Caki2 (cell line): ENCODE data around the gene TRAPPC8. TPM values are rescaled to one million over a fixed set of nuclear protein-coding genes. Genes with fewer than 3 reads are reported as not detected.
"Not testable (repeated sequence)": the region's sequence is repeated elsewhere in the genome, so short reads cannot be mapped to it uniquely, and the experiment has no call there.

Experiments used
- DNase-seq: peaks from one replicate; pipeline ENCODE4 v3.0.0-alpha.2; 2015; ENCODE audit warnings: low read depth
- in situ Hi-C: cut with HindIII; loops from 2 replicates; pipeline ENCODE4 v1.10.0; 2016; ENCODE audit warnings: low sequenced_read_pairs, low pct_unique_long_range_greater_than_20kb, mixed read lengths
- total RNA-seq: library from RNA; depleted of rRNA; stranded (reverse); fragments of >200 nt; shearing (Covaris generic); gene quantifications from 2 replicates; pipeline ENCODE4 v1.2.3, GENCODE V29; 2014; ENCODE audit warnings: low replicate concordance

The TRAPPC8 gene
- total RNA-seq, 1 experiment from 2014 or later = 18.0 TPM

DNA sequence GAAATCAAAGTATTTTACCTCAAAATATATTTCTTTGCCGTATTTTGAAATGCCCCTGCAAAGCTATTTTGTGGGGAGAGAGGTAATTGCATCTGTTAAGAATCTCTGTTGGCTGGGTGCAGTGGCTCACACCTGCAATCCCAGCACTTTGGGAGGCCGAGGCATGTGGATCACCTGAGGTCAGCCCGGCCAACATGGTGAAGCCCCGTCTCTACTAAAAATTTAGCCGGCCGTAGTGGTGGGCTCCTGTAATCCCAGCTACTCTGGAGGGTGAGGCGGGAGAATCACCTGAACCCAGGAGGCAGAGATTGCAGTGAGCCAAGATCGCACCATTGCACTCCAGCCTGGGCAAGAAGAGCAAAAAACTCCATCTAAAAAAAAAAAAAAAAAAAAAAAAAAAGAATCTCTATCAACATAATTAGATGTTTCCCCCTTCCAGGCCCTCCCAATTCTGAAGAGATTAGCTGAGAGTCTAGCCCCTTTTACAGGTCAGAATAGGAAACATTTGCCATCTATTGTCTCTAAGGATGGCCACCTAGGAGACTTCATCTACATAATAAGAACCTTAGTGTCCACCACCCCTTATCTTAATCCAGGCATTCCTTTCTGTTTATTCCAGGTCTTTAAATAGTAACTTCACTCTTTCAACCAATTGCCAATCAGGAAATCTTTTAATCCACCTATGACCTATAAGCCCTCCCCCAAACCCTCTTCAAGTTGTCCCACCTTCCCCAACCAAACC, 3.5 kb upstream of the TRAPPC8 start:
- DNase-seq = no peak
- in situ Hi-C loops = no loop called here

DNA sequence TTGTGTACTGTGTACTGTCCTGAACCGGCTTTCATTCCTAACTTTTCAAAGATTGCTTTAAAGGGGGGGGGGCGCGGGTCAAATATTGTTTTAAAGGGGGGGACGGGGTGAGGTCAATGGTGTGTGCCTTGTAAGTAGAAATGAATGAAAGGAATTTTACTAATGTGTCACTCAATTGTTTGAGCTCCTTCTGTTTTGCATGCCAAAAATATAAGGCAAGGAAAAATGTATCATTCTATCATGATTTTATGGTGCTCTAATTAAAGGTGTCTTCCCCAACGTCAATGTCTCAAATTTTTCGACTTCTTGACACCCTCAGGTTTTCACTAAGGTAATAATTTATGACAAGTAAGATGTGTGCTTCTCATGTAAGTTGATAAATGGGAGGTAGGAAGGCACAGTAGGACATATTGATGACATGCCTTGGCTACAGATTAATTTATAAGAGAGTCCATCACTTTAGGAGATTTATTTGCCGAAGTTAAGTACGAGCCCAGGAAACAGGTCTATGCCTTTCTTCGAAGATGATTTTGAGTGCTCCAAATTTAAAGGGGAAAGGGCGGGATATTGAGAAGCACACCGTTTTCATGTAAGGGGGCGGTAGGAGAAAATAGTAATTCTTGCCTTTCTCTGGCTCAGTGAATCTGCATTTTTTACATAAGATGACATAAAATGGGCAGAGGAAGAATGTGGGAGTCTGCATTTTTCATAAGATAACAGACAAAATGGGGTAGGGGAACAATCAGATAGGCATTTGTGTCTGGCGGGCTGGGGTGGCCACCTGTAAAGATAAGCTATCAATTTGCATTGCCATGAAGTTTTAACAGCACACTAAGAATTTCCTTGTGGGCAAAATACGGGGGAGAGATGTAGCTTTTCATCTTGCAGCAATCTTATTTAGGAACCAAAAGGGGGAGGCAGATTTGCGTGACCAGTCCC, 1.2 kb upstream of the TRAPPC8 start:
- in situ Hi-C loops = no loop called here

DNA sequence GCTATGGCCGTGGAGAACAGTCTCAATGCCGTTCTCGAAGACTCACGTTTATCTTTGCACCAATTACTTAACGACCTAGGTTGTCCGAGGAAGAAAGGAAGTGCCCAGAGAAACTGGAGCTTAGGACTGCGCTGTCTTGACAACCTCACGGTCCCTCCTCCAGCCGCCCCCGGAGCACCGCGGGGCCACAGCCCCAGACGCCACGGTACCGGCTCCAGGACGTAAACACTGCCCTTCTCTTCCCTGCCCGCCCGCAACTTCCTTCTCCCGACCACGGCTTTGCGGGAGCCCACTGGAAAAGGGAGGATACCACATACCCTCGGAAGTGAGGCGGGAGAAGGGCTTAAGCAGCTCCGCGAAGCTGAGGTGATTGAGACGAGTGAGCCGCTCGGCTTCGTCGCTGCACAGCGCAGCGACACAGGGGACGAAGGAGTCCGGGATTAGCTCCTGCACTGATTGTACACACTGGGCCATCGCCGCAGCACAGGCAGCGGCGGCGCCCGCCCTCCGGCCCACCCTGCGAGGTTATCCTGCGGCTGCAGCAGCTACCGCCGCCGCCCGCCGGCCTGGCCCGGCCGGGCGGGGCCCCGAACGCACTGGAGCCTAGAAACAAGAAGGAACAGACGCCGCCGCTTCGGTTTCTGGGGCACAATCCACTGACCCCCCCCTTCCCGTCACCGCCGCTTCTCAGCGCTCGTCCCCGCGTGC, 483 bp downstream of the TRAPPC8 start:
- DNase-seq = no peak
- in situ Hi-C loops = no loop called here

More for the DNA sequence above, 1.2 kb upstream of the TRAPPC8 start:
- DNase-seq = no peak

DNA sequence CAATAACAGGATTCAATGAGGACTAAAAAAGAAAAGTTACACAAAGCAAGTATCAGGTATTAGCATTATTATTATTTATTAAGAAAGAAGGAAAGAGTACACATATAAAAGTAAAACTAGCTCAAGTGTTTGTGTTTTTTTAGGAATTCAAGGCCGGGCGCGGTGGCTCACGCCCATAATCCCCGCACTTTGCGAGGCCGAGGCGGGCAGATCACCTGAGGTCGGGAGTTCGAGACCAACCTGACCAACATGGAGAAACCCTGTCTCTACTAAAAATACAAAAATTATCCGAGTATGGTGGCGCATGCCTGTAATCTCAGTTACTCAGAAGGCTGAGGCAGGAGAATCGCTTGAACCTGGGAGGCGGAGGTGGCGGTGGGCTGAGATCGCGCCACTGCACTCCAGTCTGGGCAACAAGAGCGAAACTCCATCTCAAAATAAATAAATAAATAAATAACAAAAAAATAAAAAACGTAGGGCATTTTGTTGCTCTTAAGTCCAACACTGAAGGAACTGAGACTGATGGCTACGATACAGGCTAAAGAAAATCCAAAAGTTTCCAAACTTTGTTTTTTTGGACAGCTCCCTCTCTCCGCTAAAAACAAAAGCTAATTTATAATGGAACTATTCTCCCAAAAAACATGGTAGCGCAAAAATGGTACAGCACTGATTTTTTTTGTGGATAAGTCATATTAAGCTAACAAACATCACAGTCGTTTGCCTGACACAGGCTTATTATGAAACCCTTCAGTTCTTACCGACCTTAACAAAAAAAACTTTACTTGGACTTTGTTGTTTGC, 1.7 kb downstream of the TRAPPC8 start:
- in situ Hi-C loops = no loop called here

DNA sequence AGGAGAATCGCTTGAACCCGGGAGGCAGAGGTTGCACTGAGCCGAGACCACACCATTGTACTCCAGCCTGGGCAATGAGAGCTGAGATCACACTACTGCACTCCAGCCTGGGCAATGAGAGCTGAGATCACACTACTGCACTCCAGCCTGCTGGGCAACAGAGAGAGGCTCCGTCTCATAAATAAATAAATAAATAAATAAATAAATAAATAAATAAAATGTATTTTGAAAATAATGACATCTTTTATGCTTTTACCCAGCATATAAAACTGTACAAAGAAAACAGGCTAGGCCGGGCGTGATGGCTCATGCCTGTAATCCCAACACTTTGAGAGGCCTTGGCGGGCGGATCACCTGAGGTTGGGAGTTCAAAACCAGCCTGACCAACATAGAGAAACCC, 8.2 kb downstream of the TRAPPC8 start:
- DNase-seq, in situ Hi-C loops: not testable (repeated sequence)

More for the DNA sequence above, 1.7 kb downstream of the TRAPPC8 start:
- DNase-seq = no peak

DNA sequence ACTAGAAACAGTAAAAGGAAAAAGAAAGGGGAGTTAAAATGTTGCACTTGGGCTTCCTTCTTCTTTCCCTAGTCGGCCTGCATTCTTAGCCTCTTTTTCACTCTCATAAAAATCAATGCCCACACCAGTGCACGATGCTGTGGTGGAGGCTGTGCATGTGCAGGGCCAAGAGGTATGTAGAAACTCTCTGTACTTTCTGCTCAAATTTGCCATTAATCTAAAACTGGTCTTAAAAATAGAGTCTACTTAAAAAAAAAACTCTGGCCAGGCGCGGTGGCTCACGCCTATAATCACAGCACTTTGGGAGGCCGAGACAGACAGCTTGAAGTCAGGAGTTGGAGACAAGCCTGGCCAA, 11.1 kb downstream of the TRAPPC8 start:
- in situ Hi-C loops = no loop called here
- no peak for DNase-seq

DNA sequence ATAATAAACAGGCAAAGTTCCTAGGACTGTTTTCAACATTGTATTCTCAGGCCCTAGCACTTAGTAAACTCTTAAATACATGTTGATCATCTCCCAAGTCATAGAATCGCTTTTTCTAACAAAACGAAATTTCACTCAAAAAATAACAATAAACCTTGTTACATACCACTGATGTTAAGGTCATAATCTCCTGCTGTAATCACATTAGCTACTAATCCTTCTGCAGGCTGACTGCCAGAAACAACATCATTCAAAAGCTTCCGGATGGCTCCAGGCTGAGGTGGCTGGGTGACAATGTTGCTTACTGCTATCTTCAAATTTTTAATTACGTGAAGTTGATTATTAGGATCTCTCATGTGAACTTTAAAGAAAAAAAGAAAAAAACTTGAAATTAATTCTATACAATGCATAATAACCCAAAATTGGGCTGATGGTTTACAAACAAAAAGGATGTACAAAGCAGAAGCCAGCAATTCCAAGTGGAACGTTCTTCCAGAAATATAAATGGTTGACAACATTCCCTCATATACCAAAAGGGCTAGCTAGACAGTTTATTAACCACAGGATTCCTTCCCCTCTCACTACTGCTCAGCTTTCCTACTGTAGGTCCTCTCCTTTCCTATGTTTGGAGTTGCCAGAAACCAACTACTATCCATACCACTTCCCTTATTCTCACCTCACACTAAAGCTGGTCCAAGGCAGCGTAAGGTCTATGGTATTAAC, 11.6 kb downstream of the TRAPPC8 start:
- in situ Hi-C loops = no loop called here
- no peak for DNase-seq

DNA sequence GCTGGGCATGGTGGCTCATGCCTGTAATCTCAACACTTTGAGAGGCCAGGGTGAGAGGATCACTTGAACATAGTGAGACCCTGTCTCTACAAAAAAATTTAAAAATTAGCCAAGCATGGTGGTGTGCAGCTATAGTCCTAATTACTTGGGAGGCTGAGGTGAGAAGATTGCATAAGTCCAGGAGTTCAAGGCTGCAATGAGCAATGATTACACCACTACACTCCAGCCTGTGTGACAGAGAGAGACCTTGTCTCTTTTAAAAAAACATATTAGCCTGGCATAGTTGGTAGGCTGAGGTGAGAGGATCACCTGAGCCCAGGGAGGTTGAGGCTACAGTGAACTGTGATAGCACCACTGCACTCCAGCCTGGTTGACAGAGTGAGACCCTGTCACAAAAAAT, 13.7 kb downstream of the TRAPPC8 start:
- no peak for DNase-seq
- in situ Hi-C loops = no loop called here

DNA sequence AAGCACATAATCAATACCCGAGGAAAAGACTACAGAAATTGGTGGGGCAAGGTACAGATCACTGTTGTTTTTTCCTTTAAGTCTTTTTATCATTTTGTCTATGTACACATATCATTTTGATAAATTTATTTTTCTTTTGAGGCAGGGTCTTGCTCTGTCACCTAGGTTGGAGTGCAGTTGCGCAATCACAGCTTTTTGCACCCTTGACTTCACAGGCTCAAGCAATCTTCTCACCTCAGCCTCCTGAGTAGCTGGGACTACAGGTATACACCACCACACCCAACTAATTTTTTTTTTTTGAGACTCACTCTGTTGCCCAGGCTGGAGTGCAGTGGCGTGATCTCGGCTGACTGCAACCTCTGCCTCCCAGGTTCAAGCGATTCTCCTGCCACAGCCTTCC, 15.9 kb downstream of the TRAPPC8 start:
- DNase-seq, in situ Hi-C loops: not testable (repeated sequence)

DNA sequence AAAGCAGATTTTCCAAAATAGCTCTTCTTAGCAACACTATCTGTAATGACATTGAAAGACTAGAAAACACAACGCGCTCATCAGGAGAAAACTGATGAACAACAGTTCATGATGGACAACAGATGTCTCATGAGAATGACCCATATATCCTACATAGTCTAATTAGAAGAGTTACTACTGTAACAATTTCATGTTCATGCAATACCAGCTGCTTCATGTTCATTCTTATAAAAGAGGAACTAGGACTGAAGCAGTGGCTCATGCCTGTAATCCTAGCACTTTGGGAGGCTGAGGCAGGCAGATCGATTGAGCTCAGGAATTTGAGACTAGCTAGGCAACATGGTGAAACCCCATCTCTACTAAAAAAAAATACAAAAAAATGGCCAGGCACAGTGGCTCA, 22.7 kb downstream of the TRAPPC8 start:
- in situ Hi-C loops = no loop called here
- DNase-seq = no peak

DNA sequence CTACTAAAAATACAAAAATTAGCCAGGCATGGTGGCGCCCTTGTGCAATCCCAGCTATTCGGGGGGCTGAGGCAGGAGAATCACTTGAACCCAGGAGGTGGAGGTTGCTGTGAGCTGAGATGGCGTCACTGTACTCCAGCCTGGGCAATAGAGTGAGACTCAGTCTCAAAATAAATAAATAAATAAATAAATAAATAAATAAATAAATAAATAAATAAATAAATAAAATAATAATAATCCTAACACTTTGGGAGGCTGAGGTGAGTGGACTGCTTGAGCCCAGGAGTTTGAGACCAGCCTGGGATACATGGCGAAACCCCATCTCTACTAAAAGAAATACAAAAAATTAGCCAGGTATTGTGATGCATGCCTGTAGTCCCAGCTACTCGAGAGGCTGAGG, 23.6 kb downstream of the TRAPPC8 start:
- in situ Hi-C loops, DNase-seq: not testable (repeated sequence)

DNA sequence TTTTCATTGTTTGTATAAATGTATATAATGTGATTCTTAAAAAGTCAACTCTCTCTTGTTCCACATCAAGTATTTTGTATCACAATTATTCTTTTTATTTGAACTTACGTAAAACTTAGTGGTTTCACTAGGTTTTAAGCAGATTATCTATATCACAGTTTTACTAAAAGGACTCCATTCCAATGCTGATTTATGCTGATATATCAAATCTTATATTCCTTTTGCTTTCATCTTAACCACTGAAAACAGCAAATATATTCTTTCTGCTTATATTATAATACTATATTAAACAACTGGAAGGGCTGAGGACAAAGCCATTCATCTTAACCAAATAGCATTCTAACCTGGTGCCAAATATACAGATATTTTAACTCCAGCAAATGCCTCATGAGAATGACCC, 24.2 kb downstream of the TRAPPC8 start:
- in situ Hi-C loops = no loop called here
- no peak for DNase-seq

DNA sequence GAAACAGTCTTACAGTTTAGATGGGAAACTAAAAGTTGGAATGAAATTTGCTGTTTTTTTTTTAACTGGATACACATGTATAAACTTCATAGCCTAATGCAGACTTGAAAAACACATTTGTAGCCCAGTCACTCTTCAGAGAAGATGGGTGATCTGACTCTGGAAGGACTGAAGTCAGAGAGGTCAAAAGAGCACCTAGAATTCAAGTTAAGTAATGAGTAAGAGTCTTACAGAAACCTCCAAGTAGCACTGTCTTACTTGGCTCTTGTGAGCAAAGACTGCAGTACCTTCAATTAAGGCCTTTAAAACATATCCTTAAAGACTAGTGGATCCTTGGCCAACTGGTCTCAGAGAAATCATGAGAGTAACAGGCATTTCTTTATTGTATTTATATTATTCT, 41.9 kb downstream of the TRAPPC8 start:
- DNase-seq = no peak

DNA sequence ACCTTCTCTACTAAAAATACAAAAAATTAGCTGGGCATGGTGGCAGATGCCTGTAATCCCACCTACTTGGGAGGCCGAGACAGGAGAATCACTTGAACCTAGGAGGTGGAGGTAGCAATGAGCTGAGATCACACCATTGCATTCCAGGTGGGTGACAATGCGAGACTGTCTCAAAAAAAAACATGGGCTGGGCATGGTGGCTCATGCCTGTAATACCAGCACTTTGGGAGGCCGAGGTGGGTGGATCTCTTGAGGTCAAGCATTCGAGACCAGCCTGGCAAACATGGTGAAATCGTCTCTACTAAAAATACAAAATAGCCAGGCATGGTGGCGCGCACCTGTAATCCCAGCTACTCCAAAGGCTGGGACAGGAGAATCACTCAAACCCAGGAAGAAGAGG, 43.2 kb downstream of the TRAPPC8 start:
- in situ Hi-C loops, DNase-seq: not testable (repeated sequence)

More for the DNA sequence above, 41.9 kb downstream of the TRAPPC8 start:
- in situ Hi-C loops = no loop called here

DNA sequence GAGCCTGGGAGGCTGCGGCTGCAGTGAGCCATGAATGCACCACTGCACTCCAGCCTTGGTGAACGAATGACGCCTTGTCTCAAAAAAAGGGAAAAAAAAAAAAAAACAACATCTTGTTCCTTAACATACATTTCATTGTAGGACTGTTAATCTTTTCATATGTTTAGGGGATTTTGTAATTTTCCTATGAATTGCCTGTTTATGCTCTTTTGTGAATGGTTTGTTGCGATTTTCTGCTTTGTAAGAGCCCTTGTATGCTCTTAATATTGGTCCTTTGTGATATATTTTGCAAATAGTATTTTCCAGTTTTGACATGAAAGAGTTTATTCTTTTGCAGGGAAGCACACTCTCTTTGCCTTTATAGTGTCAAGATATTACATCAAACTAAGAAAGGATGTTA, 50.0 kb downstream of the TRAPPC8 start:
- in situ Hi-C loops = no loop called here
- DNase-seq = no peak

DNA sequence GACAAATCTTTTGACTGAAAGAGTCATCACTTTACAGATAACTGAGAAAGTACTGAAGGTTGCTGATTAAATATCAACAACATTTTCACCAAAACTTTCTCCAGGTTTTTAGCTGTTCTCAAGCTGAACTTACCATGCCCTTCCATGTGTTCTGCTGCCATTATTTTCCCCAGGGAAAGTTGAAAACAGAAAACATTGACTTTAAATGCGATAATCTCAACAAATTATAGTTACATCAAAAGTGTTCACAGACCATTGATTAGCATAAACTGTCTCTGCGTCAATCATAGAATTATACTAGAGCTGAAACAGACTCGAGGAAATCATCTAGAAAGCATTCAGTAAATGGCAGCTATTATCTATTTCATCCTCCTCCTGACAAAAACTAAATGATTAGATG, 51.4 kb downstream of the TRAPPC8 start:
- DNase-seq = no peak
- in situ Hi-C loops = no loop called here

DNA sequence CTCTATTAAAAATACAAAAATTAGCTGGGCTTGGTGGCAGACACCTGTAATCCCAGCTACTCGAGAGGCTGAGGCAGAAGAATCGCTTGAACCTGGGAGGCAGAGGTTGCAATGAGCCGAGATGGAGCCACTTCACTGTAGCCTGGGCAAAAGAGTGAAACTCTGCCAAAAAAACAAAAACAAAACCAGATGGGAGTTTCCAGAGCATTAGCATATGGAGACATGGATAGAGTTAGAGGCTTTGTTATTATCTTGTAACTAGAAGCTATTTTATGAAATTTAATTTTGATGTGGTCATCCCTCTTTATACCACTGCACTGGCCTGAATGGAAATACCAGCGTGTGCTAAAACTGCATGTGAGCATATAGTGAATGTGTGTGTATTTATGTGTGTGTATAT, 58.9 kb downstream of the TRAPPC8 start:
- DNase-seq = no peak
- in situ Hi-C loops = no loop called here
